C4-2B (cell line): ENCODE data around the gene KRT6B.

Experiments used
- CTCF ChIP-seq: fragments of 450-650 bp; conservative IDR thresholded peaks from 2 replicates; pipeline ENCODE4 v1.5.1; 2017; ENCODE audit warnings: mild to moderate bottlenecking
- ZFX ChIP-seq: fragments of 450-650 bp; IDR thresholded peaks from 2 replicates; pipeline ENCODE4 v1.6.1; 2017

- no peak for TF ChIP-seq CTCF
- no peak for TF ChIP-seq ZFX
Observed at GRCh38 chr12:52439420-52439819, 12.5 kb downstream of the KRT6B start.
